ENCODE data around the gene SLC34A3.
A peak's percentile ranks its signal among the peaks of the same experiment; 100 is the strongest.
"Not testable (repeated sequence)": the region's sequence is repeated elsewhere in the genome, so short reads cannot be mapped to it uniquely, and the experiment has no call there.

Gene SLC34A3

GRCh38 chr9:137243626-137244485 is 13.2 kb downstream of the SLC34A3 start:
- DNase-seq: no peak

- DNase-seq: peak; percentile 46
Observed at GRCh38 chr9:137244486-137245449, 14.1 kb downstream of the SLC34A3 start.

GRCh38 chr9:137245450-137246421 is 15.0 kb downstream of the SLC34A3 start:
- no peak for DNase-seq

- peak; percentile 68 for DNase-seq
Observed at GRCh38 chr9:137247135-137247915, 16.6 kb downstream of the SLC34A3 start.

GRCh38 chr9:137247916-137248175 is 17.1 kb downstream of the SLC34A3 start:
- DNase-seq: no peak

GRCh38 chr9:137250329-137251193 is 19.9 kb downstream of the SLC34A3 start:
- DNase-seq: no peak

- no peak for DNase-seq
Observed at GRCh38 chr9:137251194-137251461, 20.4 kb downstream of the SLC34A3 start, which contains the start of gene STPG3. Gene STPG3 (plus strand): TSS chr9:137251286. CDS start chr9:137251287, 1 bp downstream.

- no peak for DNase-seq
Observed at GRCh38 chr9:137251490-137252268, 21.0 kb downstream of the SLC34A3 start.

- no peak for DNase-seq
Observed at GRCh38 chr9:137252555-137253506, 22.1 kb downstream of the SLC34A3 start.

GRCh38 chr9:137253717-137254623 is 23.3 kb downstream of the SLC34A3 start:
- no peak for DNase-seq

GRCh38 chr9:137254624-137255447 is 24.1 kb downstream of the SLC34A3 start, which contains the start of gene NELFB:
Gene NELFB (plus strand): TSS chr9:137255327.
- DNase-seq: peak; percentile 90

GRCh38 chr9:137255448-137256114 is 24.9 kb downstream of the SLC34A3 start:
- DNase-seq: no peak

GRCh38 chr9:137256362-137256761 is 25.7 kb downstream of the SLC34A3 start:
- no peak for DNase-seq

GRCh38 chr9:137256856-137257255 is 26.2 kb downstream of the SLC34A3 start:
- DNase-seq: no peak

- DNase-seq: not testable (repeated sequence)
Observed at GRCh38 chr9:137262173-137262908, 31.6 kb downstream of the SLC34A3 start.
